Karpas-422 (cell line): ENCODE measurements around the gene PAXX. TPM values are rescaled to one million over a fixed set of nuclear protein-coding genes. Genes with fewer than 3 reads are reported as not detected.

Source experiments
- DNase-seq: peaks from one replicate; pipeline ENCODE4 v3.0.0-alpha.2; 2015
- H2AFZ ChIP-seq: fragments of 200-600 bp; sonication (generic); 2 replicates; pipeline ENCODE4 v1.6.1; 2014; ENCODE audit warnings: antibody characterized with exemption, low read length, mixed read lengths
- H3K27ac ChIP-seq: fragments of 200-600 bp; sonication (generic); 2 replicates; pipeline ENCODE4 v1.5.1; 2014; ENCODE audit warnings: mild to moderate bottlenecking, low read length, moderate library complexity
- H3K27me3 ChIP-seq: fragments of 200-600 bp; sonication (generic); 2 replicates; pipeline ENCODE4 v1.6.1; 2014; ENCODE audit warnings: low read length, mixed read lengths
- H3K36me3 ChIP-seq: fragments of 200-600 bp; sonication (generic); 2 replicates; pipeline ENCODE4 v1.6.1; 2014; ENCODE audit warnings: low read length, mixed read lengths; ENCODE audit not compliant: insufficient read depth
- H3K4me1 ChIP-seq: fragments of 200-600 bp; sonication (generic); 2 replicates; pipeline ENCODE4 v1.6.1; 2014; ENCODE audit warnings: mild to moderate bottlenecking, low read length, mixed read lengths
- H3K4me2 ChIP-seq: fragments of 200-600 bp; sonication (generic); 2 replicates; pipeline ENCODE4 v1.6.1; 2014; ENCODE audit warnings: low read length, low read depth, mild to moderate bottlenecking; ENCODE audit not compliant: poor library complexity, severe bottlenecking
- H3K4me3 ChIP-seq: fragments of 200-600 bp; sonication (generic); 2 replicates; pipeline ENCODE4 v1.5.1; 2014; ENCODE audit warnings: mild to moderate bottlenecking, antibody characterized with exemption, low read length, mixed read lengths
- H3K79me2 ChIP-seq: fragments of 200-600 bp; sonication (generic); 2 replicates; pipeline ENCODE4 v1.6.1; 2014; ENCODE audit warnings: mild to moderate bottlenecking, low read length, mixed read lengths
- H3K9ac ChIP-seq: fragments of 200-600 bp; sonication (generic); 2 replicates; pipeline ENCODE4 v1.6.0; 2014; ENCODE audit warnings: low read length
- H3K9me2 ChIP-seq: fragments of 200-600 bp; sonication (generic), shearing (Covaris generic); replicated peaks from 2 replicates; pipeline ENCODE4 v1.6.0; 2014; ENCODE audit warnings: mild to moderate bottlenecking, low read length, moderate library complexity; ENCODE audit not compliant: insufficient read depth
- H3K9me3 ChIP-seq: fragments of 300-700, 200-600 bp; sonication (generic); 2 replicates; pipeline ENCODE4 v1.6.1; 2014; ENCODE audit warnings: low read length, mixed read lengths
- H4K20me1 ChIP-seq: fragments of 200-600 bp; sonication (generic); 2 replicates; pipeline ENCODE4 v1.6.1; 2014; ENCODE audit warnings: mild to moderate bottlenecking, antibody characterized with exemption, low read length, low read depth; ENCODE audit not compliant: insufficient read depth
- total RNA-seq: library from RNA; depleted of rRNA; stranded (reverse); fragments of >200 nt; shearing (Covaris generic); gene quantifications from 2 replicates; pipeline ENCODE4 v1.2.3, GENCODE V29; 2014; ENCODE audit warnings: low replicate concordance

The PAXX gene
- total RNA-seq, 1 experiment from 2014 or later, result 20.1 TPM

DNA sequence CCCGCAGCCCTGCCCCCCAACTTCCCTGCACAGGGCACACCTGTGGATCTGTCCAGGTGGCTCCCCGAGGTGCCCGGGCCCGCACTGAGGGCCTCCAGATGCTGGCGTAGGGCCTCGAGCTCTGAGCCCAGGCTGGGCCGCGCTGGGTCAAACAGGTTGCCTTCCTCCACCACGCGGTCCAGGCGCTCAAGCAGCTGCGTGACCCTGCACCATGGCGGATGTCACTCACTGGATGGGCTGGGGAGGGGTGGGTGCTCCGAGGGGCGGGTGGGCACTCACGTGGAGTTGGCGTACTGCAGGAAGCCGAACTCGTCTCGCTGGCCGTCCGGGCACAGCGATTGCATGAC lies 30.4 kb downstream of the PAXX start:
- no peak overlapping the region for H3K4me3 ChIP-seq
- no peak overlapping the region for H3K4me2 ChIP-seq
- no peaks in the 10 kb centered on the region for H3K36me3 ChIP-seq
- DNase-seq, result no peak
- H3K27me3 ChIP-seq, result no peaks in the 10 kb centered on the region
- H2AFZ ChIP-seq, result no peak overlapping the region
- no peak overlapping the region for H3K9ac ChIP-seq
- no peaks in the 10 kb centered on the region for H3K79me2 ChIP-seq
- no peaks in the 10 kb centered on the region for H3K9me2 ChIP-seq
- no peaks in the 10 kb centered on the region for H3K9me3 ChIP-seq
- H3K4me1 ChIP-seq, result peaks cover 18% of the 10 kb centered on the region
- no peak overlapping the region for H3K27ac ChIP-seq
- H4K20me1 ChIP-seq, result no peaks in the 10 kb centered on the region; the same call in 1 of the 2 replicates

DNA sequence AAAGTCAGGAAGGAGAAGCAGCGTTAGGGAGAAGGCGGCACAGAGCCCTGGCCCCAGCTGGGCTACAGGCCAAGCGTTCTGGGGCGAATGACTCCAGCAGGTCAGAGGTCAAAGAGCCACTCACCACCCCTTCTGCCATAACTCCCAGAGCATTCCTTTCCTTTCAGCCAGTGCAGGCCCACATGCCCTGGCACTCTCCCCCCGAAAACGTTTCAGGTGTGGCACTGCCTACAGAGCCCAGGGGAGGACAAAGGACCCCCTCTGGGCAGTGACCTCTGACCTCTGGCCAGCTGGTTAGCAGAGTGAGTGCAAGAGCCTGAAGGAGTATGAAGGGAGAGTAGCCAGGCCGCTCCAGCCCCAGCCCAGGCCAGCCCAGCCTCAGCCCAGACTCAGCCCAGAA lies 30.9 kb downstream of the PAXX start:
- H3K4me3 ChIP-seq, result no peak overlapping the region
- no peak for DNase-seq
- H3K79me2 ChIP-seq, result no peaks in the 10 kb centered on the region
- no peak overlapping the region for H3K4me2 ChIP-seq
- no peaks in the 10 kb centered on the region; the same call in 1 of the 2 replicates for H4K20me1 ChIP-seq
- H3K27me3 ChIP-seq, result no peaks in the 10 kb centered on the region
- H3K9ac ChIP-seq, result no peak overlapping the region
- no peaks in the 10 kb centered on the region for H3K9me3 ChIP-seq
- no peak overlapping the region for H2AFZ ChIP-seq
- no peak overlapping the region for H3K27ac ChIP-seq
- H3K9me2 ChIP-seq, result no peaks in the 10 kb centered on the region
- H3K4me1 ChIP-seq, result peaks cover 19% of the 10 kb centered on the region
- no peaks in the 10 kb centered on the region for H3K36me3 ChIP-seq

DNA sequence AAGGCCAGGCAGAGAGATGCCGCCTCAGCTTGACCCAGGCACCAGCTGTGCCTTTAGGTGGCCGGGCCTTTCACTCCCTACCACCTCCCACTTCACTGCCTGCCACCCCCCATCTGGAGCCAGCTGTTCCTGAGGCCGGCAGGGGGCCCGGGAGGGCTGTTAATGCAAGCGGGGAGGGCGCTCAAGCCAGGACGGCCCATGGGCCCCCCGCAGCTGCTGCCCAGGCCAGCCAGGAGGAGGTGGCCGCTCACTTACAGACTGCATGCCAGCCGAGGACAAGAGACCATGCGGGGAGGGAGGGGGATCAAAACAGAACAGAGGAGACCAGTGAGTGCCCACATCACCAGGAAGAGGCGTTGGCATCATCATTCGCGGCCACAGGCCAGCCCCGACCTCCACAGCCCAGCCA lies 31.4 kb downstream of the PAXX start:
- Histone ChIP-seq H3K79me2 (no peaks in the 10 kb centered on the region), H3K4me3 (no peak overlapping the region), H3K9ac (no peak overlapping the region)

DNA sequence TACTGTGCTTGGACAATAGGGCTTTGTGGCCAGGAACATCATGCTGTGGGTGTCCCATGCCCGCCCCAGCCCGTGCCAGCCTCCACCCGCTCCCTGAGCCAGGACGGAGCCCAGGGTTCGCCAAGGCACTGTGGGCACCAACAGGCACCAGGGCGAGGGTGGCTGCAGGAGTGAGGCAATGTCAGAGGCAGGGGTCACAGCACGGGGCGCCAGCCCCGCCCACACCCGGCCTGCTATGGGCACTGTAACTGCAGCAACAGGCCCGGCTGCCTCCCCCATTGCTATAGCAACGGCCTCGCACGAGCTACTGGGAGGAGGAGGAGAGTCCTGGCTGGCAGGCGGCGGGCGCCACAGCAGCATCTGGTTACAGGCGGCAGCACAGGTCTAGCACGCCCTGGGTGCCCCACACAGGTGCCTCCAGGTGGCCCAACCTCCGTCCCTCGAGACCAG lies 33.3 kb downstream of the PAXX start:
- H4K20me1 ChIP-seq, result no peaks in the 10 kb centered on the region; the same call in 1 of the 2 replicates
- H3K79me2 ChIP-seq, result no peaks in the 10 kb centered on the region
- no peak overlapping the region for H3K9ac ChIP-seq
- H3K36me3 ChIP-seq, result no peaks in the 10 kb centered on the region
- H3K4me3 ChIP-seq, result no peak overlapping the region
- H3K4me2 ChIP-seq, result peak overlapping the region; percentile 27
- no peaks in the 10 kb centered on the region for H3K9me2 ChIP-seq
- peak; percentile 89 for DNase-seq
- H2AFZ ChIP-seq, result no peak overlapping the region
- no peaks in the 10 kb centered on the region for H3K27me3 ChIP-seq
- no peak overlapping the region for H3K27ac ChIP-seq
- H3K9me3 ChIP-seq, result no peaks in the 10 kb centered on the region
- peaks cover 23% of the 10 kb centered on the region for H3K4me1 ChIP-seq

More for the DNA sequence above, 31.4 kb downstream of the PAXX start:
- Histone ChIP-seq H3K27ac (no peak overlapping the region), H3K9me2 (no peaks in the 10 kb centered on the region), H3K27me3 (no peaks in the 10 kb centered on the region), H4K20me1 (no peaks in the 10 kb centered on the region; the same call in 1 of the 2 replicates), H3K4me1 (peaks cover 22% of the 10 kb centered on the region), H3K9me3 (no peaks in the 10 kb centered on the region), H2AFZ (no peak overlapping the region), H3K36me3 (no peaks in the 10 kb centered on the region), H3K4me2 (no peak overlapping the region)
- DNase-seq, result no peak

DNA sequence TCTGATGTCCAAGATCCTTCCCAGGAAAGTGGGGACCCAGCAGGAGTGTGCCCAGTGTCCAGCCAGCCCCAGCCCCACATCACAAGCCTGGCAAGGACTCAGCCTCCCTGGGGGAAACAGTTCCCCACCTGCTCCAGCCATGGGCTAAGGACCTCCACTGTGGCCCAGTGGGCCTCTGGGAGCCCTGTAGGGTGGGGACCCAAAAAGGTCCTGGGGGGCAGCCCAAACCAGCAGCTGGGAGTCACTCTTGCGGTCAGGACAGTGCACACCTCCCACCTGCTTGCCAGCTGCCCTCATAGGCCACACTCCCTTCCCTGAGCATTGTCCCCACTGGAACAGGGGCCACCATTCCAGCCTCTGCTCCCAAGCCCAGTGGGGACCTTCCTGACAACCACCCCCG lies 34.2 kb downstream of the PAXX start:
- no peaks in the 10 kb centered on the region; the same call in 1 of the 2 replicates for H4K20me1 ChIP-seq
- H3K4me2 ChIP-seq, result peak overlapping the region; percentile 27
- H3K27me3 ChIP-seq, result no peaks in the 10 kb centered on the region
- no peak overlapping the region for H3K9ac ChIP-seq
- no peak overlapping the region for H3K4me3 ChIP-seq
- no peak for DNase-seq
- no peak overlapping the region for H2AFZ ChIP-seq
- no peaks in the 10 kb centered on the region for H3K9me2 ChIP-seq
- no peak overlapping the region for H3K27ac ChIP-seq
- H3K4me1 ChIP-seq, result peaks cover 24% of the 10 kb centered on the region
- H3K36me3 ChIP-seq, result no peaks in the 10 kb centered on the region
- no peaks in the 10 kb centered on the region for H3K79me2 ChIP-seq
- no peaks in the 10 kb centered on the region for H3K9me3 ChIP-seq

DNA sequence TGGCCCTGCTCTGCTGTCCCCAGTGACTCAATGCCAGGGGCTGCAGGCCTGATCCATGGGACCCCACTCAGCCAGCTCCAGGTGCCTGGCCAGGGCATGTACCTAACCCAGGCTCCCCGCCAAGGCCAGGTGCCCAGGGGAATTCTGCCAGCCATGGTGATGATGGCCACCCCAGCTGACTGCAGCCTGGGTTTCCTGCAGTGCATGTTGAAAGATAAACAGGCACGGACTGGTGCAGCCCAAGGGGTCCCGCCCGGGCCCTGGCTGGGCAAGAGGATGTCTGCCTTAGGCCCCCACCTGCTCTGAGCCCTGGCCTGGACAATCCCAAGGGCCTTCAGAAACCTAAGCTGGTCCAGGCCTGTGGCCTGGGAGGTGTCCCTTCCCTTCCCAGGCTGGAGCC lies 34.6 kb downstream of the PAXX start:
- peaks cover 28% of the 10 kb centered on the region for H3K4me1 ChIP-seq
- no peaks in the 10 kb centered on the region for H3K9me3 ChIP-seq
- no peaks in the 10 kb centered on the region for H3K27me3 ChIP-seq
- no peaks in the 10 kb centered on the region for H3K79me2 ChIP-seq
- H2AFZ ChIP-seq, result no peak overlapping the region
- no peak for DNase-seq
- H3K4me3 ChIP-seq, result no peak overlapping the region
- no peak overlapping the region for H3K27ac ChIP-seq
- H3K9me2 ChIP-seq, result no peaks in the 10 kb centered on the region
- H3K36me3 ChIP-seq, result no peaks in the 10 kb centered on the region
- H3K4me2 ChIP-seq, result no peak overlapping the region
- H4K20me1 ChIP-seq, result no peaks in the 10 kb centered on the region; the same call in 1 of the 2 replicates
- no peak overlapping the region for H3K9ac ChIP-seq

DNA sequence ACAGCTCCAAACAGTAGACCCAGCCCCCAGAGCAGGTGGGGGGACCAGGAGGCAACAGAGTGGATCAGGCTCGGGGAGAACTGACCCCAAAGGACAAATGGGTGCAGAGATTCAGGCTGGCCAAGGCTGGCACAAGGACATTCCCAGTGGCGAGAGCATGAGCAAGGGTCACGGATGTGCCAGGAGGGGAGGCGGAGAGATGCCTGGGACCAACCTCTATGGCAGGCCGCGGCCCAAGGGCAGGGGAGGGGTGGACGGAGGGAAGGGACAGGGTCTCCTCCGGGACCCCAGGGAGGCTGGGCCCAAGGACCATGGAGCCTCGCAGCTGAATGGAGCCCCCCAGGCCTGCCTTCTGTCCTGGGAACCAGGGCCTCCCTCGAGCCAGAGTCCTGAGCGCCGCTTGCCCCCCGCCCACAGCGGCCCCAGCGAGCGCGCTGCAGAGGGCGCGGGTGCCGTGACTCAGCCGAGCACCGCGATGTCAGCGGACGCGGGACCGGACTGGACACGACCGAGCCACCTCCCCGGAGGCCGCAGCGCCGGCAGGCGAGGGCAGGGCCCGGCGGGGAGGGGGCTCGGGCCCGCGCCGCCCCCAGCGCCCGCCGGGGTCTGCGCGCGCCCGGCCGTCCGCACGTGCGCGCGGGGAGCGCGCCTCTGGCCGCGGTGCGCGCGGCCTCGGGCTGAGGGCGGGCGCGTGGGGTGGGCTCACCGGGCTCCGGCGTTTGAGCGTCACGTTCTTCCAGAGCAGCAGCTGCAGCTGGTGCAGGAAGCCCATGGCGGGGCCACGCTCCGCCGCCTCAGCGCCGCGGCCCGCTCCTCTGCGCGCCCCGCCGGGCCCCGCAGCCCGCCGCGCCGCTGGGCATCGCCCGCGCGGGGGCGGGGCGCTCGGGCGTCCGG lies 35.4 kb downstream of the PAXX start, which contains the start of gene ABCA2:
ABCA2 (minus strand) TSS at position 869 of the 894 bp plus-strand sequence; CDS start at position 772, 97 bp downstream.
- H3K4me1 ChIP-seq, result peaks cover 36% of the 10 kb centered on the region
- no peak within 1 kb of the TSS for H2AFZ ChIP-seq
- H3K27ac ChIP-seq, result no peak within 1 kb of the TSS
- H3K36me3 ChIP-seq, result no peaks in the 10 kb centered on the region
- peak within 1 kb of the TSS; percentile 35 for H3K9ac ChIP-seq
- H3K79me2 ChIP-seq, result no peaks in the 10 kb centered on the region
- DNase-seq, result no peak
- H3K9me3 ChIP-seq, result no peaks in the 10 kb centered on the region
- no peaks in the 10 kb centered on the region; the same call in 1 of the 2 replicates for H4K20me1 ChIP-seq
- H3K9me2 ChIP-seq, result no peaks in the 10 kb centered on the region
- H3K27me3 ChIP-seq, result no peaks in the 10 kb centered on the region
- H3K4me2 ChIP-seq, result peak within 1 kb of the TSS; percentile 59
- peak within 1 kb of the TSS; percentile 53; the same call in 1 of the 2 replicates for H3K4me3 ChIP-seq

DNA sequence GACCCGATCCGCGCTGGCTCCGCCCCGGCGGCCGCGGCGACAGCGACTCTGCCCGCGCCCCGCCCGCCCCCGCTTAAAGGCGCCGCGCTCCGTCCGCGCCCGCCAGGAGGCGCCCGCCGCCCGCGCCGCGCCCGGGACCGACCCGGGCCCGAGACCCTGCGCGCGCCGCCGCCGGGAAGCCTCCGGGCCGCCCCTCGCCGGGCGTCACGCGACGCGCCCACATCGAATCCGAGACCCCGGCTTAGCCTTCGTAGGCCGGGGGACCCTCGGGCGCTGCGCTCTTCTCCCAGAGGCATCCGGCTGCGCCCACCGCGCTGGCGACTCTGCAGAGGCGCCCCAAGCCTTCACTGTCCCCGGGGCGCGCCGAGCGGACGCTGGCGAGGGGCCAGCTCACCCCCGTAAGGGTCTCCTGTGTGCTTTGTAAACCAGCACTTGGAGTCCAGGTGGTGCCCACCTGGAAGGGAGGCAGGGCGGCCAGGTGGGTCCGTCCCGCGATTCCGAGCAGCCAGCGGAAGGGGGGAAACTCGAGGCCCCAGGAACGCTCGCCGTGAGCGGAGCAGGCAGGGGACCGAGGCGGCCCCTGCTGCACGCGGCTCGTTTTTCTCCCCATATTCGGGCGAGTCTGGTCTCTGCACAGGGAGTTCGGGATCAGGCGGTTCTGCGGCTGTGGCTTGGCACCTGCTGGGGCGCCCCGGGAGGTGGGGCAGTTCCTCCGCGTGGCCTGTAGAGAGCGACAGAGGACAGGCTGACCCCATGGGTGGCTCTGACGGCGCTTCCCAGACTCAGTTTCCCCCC lies 36.2 kb downstream of the PAXX start:
- H2AFZ ChIP-seq, result no peak overlapping the region
- H3K36me3 ChIP-seq, result no peaks in the 10 kb centered on the region
- H3K9ac ChIP-seq, result peak overlapping the region; percentile 35
- no peaks in the 10 kb centered on the region for H3K9me3 ChIP-seq
- peaks cover 41% of the 10 kb centered on the region for H3K4me1 ChIP-seq
- no peak overlapping the region for H3K27ac ChIP-seq
- DNase-seq, result peak; percentile 81
- H4K20me1 ChIP-seq, result no peaks in the 10 kb centered on the region; the same call in 1 of the 2 replicates
- H3K4me3 ChIP-seq, result peak overlapping the region; percentile 53; the same call in 1 of the 2 replicates
- H3K4me2 ChIP-seq, result peak overlapping the region; percentile 59
- H3K9me2 ChIP-seq, result no peaks in the 10 kb centered on the region
- H3K27me3 ChIP-seq, result no peaks in the 10 kb centered on the region
- H3K79me2 ChIP-seq, result no peaks in the 10 kb centered on the region
